H4 (cell line): ENCODE data around the gene UNC13B. TPM values are rescaled to one million over a fixed set of nuclear protein-coding genes. Genes with fewer than 3 reads are reported as not detected.
"Not testable (repeated sequence)": the region's sequence is repeated elsewhere in the genome, so short reads cannot be mapped to it uniquely, and the experiment has no call there.

ENCODE experiments used
- DNase-seq: peaks from one replicate; pipeline ENCODE4 v3.0.0-alpha.2; 2015; ENCODE audit warnings: low spot score
- total RNA-seq: library from RNA; depleted of rRNA; stranded (reverse); fragments of >200 nt; shearing (Covaris generic); gene quantifications from 2 replicates; pipeline ENCODE4 v1.2.3, GENCODE V29; 2014; rRNA removed

Gene UNC13B
- total RNA-seq, result 7.4 and 7.8 TPM in 2 replicates

- DNase-seq, result peak; percentile 89
These were observed at the start of gene UNC13B for GRCh38 chr9:35161713-35162604. Gene UNC13B (plus strand): TSS chr9:35162009. CDS start chr9:35162284, 275 bp downstream.

- DNase-seq, result no peak
These were observed 49.4 kb upstream of the UNC13B start for GRCh38 chr9:35112257-35113020.

- DNase-seq, result peak; percentile 98
These were observed 47.5 kb upstream of the UNC13B start for GRCh38 chr9:35114113-35114839.

- peak; percentile 50 for DNase-seq
These were observed 46.8 kb upstream of the UNC13B start for GRCh38 chr9:35114840-35115628.

GRCh38 chr9:35115680-35116538, 45.9 kb upstream of the UNC13B start, which contains the start of gene ATOSB:
Gene ATOSB (minus strand): TSS chr9:35115862. CDS start chr9:35108274, 7,588 bp downstream.
- peak; percentile 99 for DNase-seq

- DNase-seq, result no peak
These were observed 45.3 kb upstream of the UNC13B start for GRCh38 chr9:35116539-35116897.

- peak; percentile 92 for DNase-seq
These were observed 44.8 kb upstream of the UNC13B start for GRCh38 chr9:35116898-35117551.

GRCh38 chr9:35134920-35135319, 26.9 kb upstream of the UNC13B start:
- no peak for DNase-seq

- no peak for DNase-seq
These were observed 25.8 kb upstream of the UNC13B start for GRCh38 chr9:35135988-35136387.

- DNase-seq, result no peak
These were observed 24.9 kb upstream of the UNC13B start for GRCh38 chr9:35136866-35137265.

- no peak for DNase-seq
These were observed 21.7 kb upstream of the UNC13B start for GRCh38 chr9:35140093-35140492.

GRCh38 chr9:35142037-35142436, 19.8 kb upstream of the UNC13B start:
- DNase-seq, result no peak

GRCh38 chr9:35147941-35148563, 13.8 kb upstream of the UNC13B start:
- DNase-seq, result not testable (repeated sequence)

- DNase-seq, result no peak
These were observed 8.9 kb upstream of the UNC13B start for GRCh38 chr9:35152926-35153325.

GRCh38 chr9:35156781-35157180, 5.0 kb upstream of the UNC13B start:
- DNase-seq, result no peak

GRCh38 chr9:35157836-35158235, 4.0 kb upstream of the UNC13B start:
- DNase-seq, result not testable (repeated sequence)

GRCh38 chr9:35158501-35159280, 3.1 kb upstream of the UNC13B start:
- DNase-seq, result no peak

GRCh38 chr9:35162605-35163315, 951 bp downstream of the UNC13B start:
- DNase-seq, result no peak
